Suprapubic skin (tissue), 4 donors: ENCODE measurements around the gene ANXA2R. TPM values are rescaled to one million over a fixed set of nuclear protein-coding genes. Genes with fewer than 3 reads are reported as not detected.
A peak's percentile ranks its signal among the peaks of the same experiment; 100 is the strongest.

Experiments
- DNase-seq, 2 donors: peaks; one replicate each; pipeline ENCODE4 v3.0.0-alpha.2; 2019; ENCODE audit warnings: low spot score in 2 of 2
- H3K27ac ChIP-seq: fragments of 200-600 bp; sonication (generic); one replicate; pipeline ENCODE4 v1.5.1; 2019
- H3K27me3 ChIP-seq: fragments of 200-600 bp; sonication (generic); one replicate; pipeline ENCODE4 v1.5.1; 2019
- H3K36me3 ChIP-seq: fragments of 200-600 bp; sonication (generic); one replicate; pipeline ENCODE4 v1.5.1; 2019
- H3K4me1 ChIP-seq: fragments of 200-600 bp; sonication (generic); one replicate; pipeline ENCODE4 v1.5.1; 2019
- H3K4me3 ChIP-seq: fragments of 200-600 bp; sonication (generic); one replicate; pipeline ENCODE4 v1.5.1; 2019; ENCODE audit warnings: mild to moderate bottlenecking
- H3K9me3 ChIP-seq: fragments of 200-600 bp; sonication (generic); one replicate; pipeline ENCODE4 v1.5.1; 2019
- EP300 ChIP-seq: sonication (generic); formaldehyde crosslinking; IDR thresholded peaks from one replicate; pipeline ENCODE4 v1.6.1; 2017; ENCODE audit warnings: antibody characterized with exemption
- POLR2A ChIP-seq, 2 donors: fragments of 450-650 bp; IDR thresholded peaks; one replicate each; pipeline ENCODE4 v1.6.1; 2017; ENCODE audit warnings: antibody characterized with exemption in 2 of 2, mild to moderate bottlenecking in 2 of 2, moderate library complexity in 2 of 2
- POLR2AphosphoS5 ChIP-seq, 3 donors: sonication (generic); formaldehyde crosslinking; IDR thresholded peaks; one replicate each; pipeline ENCODE4 v1.6.1; 2017; ENCODE audit warnings: antibody characterized with exemption in 3 of 3
- WGBS: methylation state at CpG from one replicate; pipeline ENCODE4 v1.1.5; 2018; 5-methylcytosine and 5-hydroxymethylcytosine counted together
- total RNA-seq, 4 donors: library from RNA; depleted of rRNA; stranded (reverse); fragments of >200 nt; gene quantifications; one replicate each; pipeline ENCODE4 v1.1.0, GENCODE V29; 2016
- TF ChIP-seq, protein P1 (sequence below), 2 donors: fragments of 200-600 bp in 1 of 2; fragments of 450-650 bp in 1 of 2; sonication (generic) in 1 of 2; IDR thresholded peaks; one replicate each; pipeline ENCODE4 v1.5.1; 2016 to 2019; ENCODE audit warnings: antibody characterized with exemption in 2 of 2, mild to moderate bottlenecking in 1 of 2, moderate library complexity in 1 of 2

ANXA2R gene
- total RNA-seq, 4 donors from 2014 or later: 0.39 to 3.1 (median 0.89) TPM; not detected in 1

DNA sequence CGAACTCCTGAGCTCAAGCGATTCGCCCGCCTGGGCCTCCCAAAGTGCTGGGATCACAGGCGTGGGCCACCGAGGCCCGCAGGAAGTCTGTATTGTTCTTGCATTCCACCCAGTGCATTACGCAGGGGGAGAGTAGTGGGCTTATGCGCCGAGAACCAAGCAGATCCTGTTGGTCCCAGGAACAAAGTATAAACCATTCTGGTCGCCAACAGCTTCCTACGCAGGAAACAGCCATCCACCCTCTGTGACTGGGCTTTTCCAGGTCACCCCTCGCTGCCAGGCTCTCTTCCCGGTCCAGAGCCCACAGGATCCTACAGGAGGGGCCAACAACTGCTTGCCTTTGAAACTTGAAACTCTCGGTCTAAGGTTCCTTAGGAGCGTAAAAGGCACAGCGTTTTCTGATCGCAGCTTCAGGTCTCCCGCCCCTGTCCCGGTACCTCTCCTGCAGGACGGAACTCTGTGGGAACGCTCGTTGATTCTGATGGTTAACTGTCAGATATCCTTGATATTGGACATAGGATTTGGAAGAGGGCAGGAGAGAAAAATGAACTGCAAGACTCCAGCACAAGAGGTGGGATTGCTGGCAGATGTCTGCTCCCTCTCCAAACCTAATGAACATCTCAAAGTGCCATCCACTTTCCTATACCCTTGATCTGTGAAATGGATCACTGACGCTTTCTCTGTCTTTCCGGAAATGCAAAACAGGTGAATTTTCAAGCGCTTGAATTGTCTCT is 4.2 kb upstream of the ANXA2R start:
- WGBS: 48% methylated on average over 26 of the region's 26 CpGs
- no peaks in the 10 kb centered on the region for H3K36me3 ChIP-seq
- H3K27ac ChIP-seq: no peak overlapping the region
- no peak for DNase-seq
- peak in 1 of 3 donors; percentile 66 for TF ChIP-seq POLR2AphosphoS5 (IDR thresholded peaks at IDR 0.05)
- no peak for TF ChIP-seq POLR2A (IDR thresholded peaks at IDR 0.05)
- TF ChIP-seq, protein P1, sequence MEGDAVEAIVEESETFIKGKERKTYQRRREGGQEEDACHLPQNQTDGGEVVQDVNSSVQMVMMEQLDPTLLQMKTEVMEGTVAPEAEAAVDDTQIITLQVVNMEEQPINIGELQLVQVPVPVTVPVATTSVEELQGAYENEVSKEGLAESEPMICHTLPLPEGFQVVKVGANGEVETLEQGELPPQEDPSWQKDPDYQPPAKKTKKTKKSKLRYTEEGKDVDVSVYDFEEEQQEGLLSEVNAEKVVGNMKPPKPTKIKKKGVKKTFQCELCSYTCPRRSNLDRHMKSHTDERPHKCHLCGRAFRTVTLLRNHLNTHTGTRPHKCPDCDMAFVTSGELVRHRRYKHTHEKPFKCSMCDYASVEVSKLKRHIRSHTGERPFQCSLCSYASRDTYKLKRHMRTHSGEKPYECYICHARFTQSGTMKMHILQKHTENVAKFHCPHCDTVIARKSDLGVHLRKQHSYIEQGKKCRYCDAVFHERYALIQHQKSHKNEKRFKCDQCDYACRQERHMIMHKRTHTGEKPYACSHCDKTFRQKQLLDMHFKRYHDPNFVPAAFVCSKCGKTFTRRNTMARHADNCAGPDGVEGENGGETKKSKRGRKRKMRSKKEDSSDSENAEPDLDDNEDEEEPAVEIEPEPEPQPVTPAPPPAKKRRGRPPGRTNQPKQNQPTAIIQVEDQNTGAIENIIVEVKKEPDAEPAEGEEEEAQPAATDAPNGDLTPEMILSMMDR (IDR thresholded peaks at IDR 0.05): no peak
- no peak for TF ChIP-seq EP300
- peaks cover 44% of the 10 kb centered on the region for H3K27me3 ChIP-seq
- peaks cover 36% of the 10 kb centered on the region for H3K4me1 ChIP-seq
- no peak overlapping the region for H3K4me3 ChIP-seq
- H3K9me3 ChIP-seq: no peaks in the 10 kb centered on the region

DNA sequence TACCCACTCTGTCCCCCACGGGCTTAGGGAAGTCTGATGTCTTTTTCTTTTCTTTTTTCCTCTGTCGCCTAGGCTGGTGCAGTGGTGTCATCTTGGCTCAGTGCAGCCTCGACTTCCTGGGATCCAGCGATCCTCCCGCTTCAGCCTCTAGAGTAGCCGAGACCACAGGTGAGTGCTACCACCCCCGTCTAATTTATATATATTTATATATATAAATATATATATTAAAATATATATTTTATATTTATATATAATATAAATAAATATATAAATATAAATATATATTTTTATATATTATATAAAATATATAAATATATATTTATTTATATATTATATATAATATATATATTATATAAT is 3.3 kb upstream of the ANXA2R start:
- Histone ChIP-seq H3K36me3 (no peaks in the 10 kb centered on the region), H3K4me3 (peak overlapping the region; percentile 70), H3K27me3 (peaks cover 50% of the 10 kb centered on the region), H3K4me1 (peaks cover 37% of the 10 kb centered on the region), H3K9me3 (no peaks in the 10 kb centered on the region), H3K27ac (peak overlapping the region; percentile 96)
- no peak for DNase-seq
- no peak for TF ChIP-seq POLR2A (IDR thresholded peaks at IDR 0.05)
- TF ChIP-seq POLR2AphosphoS5 (IDR thresholded peaks at IDR 0.05): peak in 1 of 3 donors; percentile 0
- TF ChIP-seq EP300: no peak
- TF ChIP-seq, protein P1 (IDR thresholded peaks at IDR 0.05): no peak
- WGBS: 17% methylated on average over 7 of the region's 7 CpGs

DNA sequence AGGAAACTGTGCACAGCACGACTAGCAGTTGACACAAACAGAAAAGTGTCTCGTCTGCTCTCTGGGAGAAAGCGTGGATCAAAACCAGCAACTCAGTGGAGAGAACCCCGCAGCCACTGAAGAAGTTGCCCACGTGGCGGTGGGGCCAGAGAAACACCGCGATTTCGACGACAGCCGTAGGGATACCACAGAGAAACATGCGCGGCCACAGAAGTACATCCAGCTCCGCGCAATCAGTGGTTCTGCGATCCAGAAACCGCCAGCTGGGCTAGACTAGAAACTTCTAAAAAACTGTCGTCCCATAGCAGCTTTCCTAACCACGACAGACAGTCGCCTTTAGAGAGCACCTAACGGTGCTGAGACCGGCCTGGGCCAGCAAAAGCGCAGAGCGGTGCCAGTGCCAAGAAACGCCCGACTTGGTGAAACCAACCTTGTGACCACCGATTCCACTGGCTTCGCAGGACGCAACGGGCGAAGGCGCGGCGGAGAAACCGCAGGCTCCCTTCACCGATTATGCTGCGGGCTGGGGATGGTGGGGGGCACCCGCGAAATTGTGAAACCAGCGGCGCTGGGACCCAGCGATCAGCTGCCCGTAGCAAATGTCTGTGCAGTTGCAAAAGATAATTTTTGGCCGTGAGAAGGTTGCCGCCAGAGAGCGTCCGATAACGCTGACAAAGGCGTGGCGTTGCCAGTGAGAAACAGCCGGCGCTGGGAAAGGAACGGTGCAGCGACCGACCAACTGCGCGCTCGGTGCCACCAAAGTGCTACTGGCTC is 2.7 kb upstream of the ANXA2R start:
- peaks cover 56% of the 10 kb centered on the region for H3K27me3 ChIP-seq
- under 1% methylated on average over 54 of the region's 58 CpGs for whole genome bisulfite sequencing
- H3K9me3 ChIP-seq: no peaks in the 10 kb centered on the region
- peak overlapping the region; percentile 70 for H3K4me3 ChIP-seq
- H3K4me1 ChIP-seq: peaks cover 37% of the 10 kb centered on the region
- DNase-seq: peak; percentile 86 to 90
- peak overlapping the region; percentile 96 for H3K27ac ChIP-seq
- H3K36me3 ChIP-seq: no peaks in the 10 kb centered on the region
- TF ChIP-seq POLR2A (IDR thresholded peaks at IDR 0.05) (no peak), POLR2AphosphoS5 (IDR thresholded peaks at IDR 0.05) (peak in 2 of 3 donors; percentile 22 to 33)
- TF ChIP-seq, protein P1 (IDR thresholded peaks at IDR 0.05): no peak

DNA sequence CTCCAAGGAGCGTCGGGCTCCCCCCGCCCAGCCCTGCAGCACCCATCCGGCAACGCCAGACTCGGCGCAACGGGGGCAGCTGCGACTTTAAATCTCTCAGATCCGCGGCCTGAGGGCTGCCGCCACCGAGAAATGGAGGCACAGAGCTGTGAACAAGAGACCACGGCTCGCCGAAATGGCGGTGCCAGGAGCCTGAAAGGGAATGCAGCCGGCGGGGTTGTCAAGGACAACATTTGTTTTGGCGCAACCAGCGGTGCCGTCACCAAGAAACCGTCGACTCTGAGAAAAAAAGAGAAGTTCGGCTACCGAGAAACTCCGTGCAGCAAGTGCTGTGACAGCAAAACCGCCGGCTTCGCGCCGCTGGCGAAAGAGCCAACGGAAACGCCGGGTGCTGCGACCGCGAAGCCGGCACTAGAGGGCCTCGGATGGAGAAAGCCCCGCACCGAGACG is 2.1 kb upstream of the ANXA2R start:
- H3K27me3 ChIP-seq: peaks cover 62% of the 10 kb centered on the region

DNA sequence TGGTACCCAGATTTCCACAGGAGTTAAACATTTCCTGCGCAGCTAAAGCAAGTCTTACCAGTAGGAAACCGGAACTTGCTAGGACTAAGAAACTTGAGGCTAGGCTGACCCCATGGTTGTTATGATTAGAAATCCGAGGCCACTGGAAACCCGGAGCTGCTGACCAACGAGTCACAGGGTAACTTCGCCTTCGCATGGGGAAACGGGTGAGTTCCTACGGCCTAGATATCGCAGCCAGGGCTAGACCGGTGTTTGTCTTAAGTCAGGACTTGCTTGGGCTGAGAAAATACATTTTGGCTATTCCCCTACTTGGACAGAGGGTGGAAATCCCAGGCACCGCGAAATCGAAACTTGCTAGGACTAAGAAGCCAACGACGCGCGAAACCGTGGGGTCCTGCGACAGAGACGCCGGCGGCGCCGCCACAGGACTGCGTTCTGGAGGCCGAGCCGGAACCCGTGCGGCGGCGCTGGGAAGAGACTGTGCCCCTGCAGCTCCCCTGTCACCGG is 1.6 kb upstream of the ANXA2R start:
- TF ChIP-seq, protein P1 (IDR thresholded peaks at IDR 0.05): no peak
- no peak for TF ChIP-seq EP300
- TF ChIP-seq POLR2AphosphoS5 (IDR thresholded peaks at IDR 0.05): no peak
- TF ChIP-seq POLR2A (IDR thresholded peaks at IDR 0.05): no peak
- under 1% methylated on average over 32 of the region's 33 CpGs for WGBS
- peak in 1 of 2 donors; percentile 86 for DNase-seq
- Histone ChIP-seq H3K36me3 (no peaks in the 10 kb centered on the region), H3K4me1 (peaks cover 48% of the 10 kb centered on the region), H3K4me3 (peak overlapping the region; percentile 70), H3K27ac (peak overlapping the region; percentile 96), H3K27me3 (peaks cover 66% of the 10 kb centered on the region), H3K9me3 (no peaks in the 10 kb centered on the region)

More for the DNA sequence above, 2.1 kb upstream of the ANXA2R start:
- WGBS: 0% methylated on average over 25 of the region's 44 CpGs
- DNase-seq: peak; percentile 87 to 91
- no peaks in the 10 kb centered on the region for H3K9me3 ChIP-seq
- H3K4me1 ChIP-seq: peaks cover 43% of the 10 kb centered on the region
- H3K36me3 ChIP-seq: no peaks in the 10 kb centered on the region
- peak overlapping the region; percentile 70 for H3K4me3 ChIP-seq
- H3K27ac ChIP-seq: peak overlapping the region; percentile 96
- TF ChIP-seq EP300 (no peak), POLR2AphosphoS5 (IDR thresholded peaks at IDR 0.05) (peak in 1 of 3 donors; percentile 53), POLR2A (IDR thresholded peaks at IDR 0.05) (peak in 1 of 2 donors; percentile 64)
